Limb (tissue), 2 donors: ENCODE data around the gene LRRK1.

Source experiments
- DNase-seq, 2 donors: peaks; one replicate each; pipeline ENCODE4 v3.0.0-alpha.2; 2016; ENCODE audit errors: extremely low spot score in 2 of 2

LRRK1 gene

GRCh38 chr15:101004986-101005747 is 86.0 kb downstream of the LRRK1 start:
- DNase-seq = peak in 1 of 2 donors; percentile 11

GRCh38 chr15:101006931-101007691 is 88.0 kb downstream of the LRRK1 start:
- peak; percentile 84 to 86 for DNase-seq

DNA sequence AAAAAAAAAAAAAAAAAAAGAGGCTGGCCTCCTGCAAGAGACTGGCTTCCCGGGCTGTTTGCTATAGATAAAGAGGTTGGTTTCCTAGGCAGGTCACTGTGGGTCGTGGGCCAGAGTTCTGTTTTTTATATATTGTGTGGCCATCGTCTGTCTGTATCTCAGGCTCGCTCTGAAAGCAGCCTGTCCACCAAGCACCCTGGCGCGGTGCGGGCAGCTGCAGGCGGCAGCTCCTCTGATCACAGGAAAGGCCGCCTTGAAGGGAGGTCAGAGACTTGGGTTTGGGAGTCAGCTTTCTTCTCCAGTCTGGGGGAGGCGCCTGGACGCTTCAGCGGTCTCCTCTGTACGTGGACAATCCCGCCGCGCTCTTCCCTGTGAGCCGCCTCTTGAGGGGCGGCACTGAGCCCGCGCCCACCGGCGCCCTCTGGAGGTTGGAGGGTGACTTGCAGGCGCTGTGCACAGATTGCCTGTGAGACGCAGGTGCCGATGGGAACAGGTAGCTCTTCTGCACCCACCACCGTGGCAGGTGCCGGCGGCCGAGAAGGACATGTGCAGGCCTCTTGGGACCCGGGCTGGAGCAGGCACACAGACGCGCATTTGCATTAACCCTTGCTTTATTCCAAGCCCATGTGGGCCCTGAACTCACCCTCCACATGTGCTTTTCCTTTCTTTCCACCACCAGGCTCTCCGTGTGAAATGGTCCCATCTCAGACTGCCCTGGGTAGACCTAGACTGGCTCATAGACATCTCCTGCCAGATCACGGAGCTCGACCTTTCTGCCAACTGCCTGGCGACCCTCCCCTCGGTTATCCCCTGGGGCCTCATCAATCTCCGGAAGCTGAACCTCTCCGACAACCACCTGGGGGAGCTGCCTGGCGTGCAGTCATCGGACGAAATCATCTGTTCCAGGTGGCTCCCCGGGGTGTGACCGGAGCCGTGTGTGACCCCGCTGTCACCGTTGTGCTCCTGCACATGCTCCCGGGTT is 89.3 kb downstream of the LRRK1 start:
- DNase-seq = peak; percentile 78 to 88

DNA sequence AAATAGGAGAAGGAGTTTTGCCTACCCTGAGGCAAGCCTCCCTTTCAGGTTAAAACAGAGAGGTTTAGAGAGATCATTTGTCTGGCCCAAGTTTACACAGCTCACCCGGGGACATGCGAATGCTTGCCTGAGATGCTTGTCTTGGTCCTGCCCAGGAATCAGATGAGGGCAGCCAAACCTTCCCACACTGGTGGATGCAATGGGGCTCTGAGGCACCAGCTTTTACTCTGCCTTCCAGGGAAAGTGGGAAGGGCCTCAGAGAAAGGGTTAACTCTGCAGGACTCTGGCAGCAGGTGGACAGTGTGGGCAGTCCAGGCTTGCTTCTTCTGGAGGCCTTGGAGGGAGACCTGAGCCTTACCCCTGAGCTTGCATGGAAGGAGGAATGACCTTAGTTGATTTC is 90.0 kb downstream of the LRRK1 start:
- DNase-seq = no peak

DNA sequence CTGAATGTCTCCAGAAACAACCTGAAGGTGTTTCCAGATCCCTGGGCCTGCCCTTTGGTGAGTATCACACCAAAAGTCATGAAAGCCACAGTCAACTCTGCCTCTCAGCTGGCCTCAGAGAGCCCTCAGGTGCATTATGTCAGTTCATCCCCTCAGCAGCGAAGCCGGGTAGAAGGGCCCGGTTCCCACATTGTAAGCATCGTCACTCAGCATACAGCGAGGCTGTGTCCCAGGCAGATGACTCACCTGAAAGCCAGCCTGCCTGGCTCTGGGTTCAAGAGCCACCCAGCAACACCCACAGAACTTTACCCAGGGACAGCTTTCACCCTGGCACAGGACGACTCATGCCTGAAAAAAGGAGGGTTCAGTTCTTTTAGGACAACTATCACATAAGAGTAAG is 91.6 kb downstream of the LRRK1 start:
- no peak for DNase-seq

DNA sequence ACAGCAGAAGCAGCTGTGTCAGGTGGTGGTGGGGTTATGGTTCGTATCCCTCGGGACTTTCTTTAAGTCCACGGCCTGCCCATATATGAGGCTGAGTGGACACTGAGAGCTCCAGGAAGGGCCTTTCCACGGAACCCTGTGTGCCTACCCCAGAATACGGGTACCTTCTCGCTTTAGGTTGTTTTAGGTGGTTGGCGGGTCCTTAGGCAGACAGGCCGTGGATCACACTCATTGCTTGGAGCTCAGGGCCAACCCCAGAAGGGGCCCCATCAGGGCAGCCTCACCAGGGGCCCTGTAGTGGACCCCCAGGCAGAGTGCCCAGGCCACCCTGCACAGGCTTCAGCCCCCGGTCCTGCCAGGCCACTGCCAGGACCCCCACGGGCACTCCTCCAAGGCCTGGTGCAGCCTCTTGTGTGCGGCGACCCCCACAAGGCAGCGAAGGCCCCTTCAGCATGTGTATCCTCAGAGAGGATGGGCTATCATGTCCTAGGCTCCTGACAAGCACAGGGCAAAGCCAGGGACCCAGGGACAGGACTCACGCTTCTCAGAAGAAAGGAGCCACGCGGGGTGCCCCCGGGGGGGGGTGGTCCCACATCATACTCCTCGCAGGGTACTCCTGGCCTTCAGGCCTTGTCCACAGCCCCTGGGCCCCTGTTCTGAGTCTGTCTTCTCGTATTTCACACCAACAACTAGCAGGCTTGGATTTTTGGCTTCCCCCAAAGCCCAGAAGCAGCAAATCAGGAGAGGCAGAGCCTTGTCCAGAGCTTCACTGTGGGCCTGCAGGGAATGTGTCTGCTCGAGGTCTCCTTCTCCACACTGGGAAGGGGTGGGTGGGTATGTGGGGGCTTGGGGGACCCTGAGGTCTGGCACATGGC is 93.4 kb downstream of the LRRK1 start:
- peak in 1 of 2 donors; percentile 44 for DNase-seq

GRCh38 chr15:101013201-101013550 is 94.0 kb downstream of the LRRK1 start:
- no peak for DNase-seq

DNA sequence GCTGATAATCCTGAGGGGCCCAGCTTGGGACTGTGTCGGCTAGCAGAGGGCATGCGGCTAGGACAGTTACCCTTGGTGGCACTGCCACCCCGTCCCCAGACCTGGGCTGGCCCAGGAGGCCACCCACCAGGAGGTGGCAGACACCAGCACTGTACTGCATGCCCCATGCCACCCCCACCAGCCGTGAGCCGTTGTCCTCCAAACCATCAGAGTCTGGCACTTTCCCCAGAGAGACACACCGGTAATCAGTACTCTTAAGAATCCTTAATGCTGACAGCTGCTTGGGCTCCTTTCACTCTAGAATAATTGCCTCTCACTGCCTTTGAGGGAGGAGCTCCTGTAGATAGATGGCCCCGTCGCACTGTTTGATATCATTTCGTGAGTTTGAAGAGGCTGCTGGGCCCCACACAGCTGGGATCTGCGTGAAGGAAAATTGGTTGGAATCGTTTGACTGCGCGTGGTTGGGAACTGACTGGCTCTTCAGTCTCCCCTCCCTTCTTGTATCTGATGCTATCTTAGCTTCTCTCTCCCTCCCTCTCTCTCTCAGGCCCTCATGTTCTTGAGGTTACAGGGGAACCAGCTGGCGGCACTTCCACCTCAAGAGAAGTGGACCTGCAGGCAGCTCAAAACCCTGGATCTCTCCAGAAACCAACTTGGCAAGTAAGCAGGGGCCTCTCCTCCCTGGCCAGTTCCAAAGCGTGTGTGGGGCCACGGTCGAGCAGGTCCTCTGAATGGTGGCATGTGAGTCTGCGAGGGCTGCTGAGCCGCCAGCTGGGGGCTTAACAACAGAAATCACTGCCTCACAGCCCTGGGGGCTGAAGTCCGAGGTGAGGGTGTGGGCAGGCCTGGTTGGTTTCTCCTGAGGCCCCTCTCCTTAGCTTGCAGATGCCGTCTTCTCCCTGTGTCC is 94.9 kb downstream of the LRRK1 start:
- DNase-seq = peak in 1 of 2 donors; percentile 38

GRCh38 chr15:101014921-101015841 is 96.0 kb downstream of the LRRK1 start:
- peak; percentile 66 to 88 for DNase-seq

DNA sequence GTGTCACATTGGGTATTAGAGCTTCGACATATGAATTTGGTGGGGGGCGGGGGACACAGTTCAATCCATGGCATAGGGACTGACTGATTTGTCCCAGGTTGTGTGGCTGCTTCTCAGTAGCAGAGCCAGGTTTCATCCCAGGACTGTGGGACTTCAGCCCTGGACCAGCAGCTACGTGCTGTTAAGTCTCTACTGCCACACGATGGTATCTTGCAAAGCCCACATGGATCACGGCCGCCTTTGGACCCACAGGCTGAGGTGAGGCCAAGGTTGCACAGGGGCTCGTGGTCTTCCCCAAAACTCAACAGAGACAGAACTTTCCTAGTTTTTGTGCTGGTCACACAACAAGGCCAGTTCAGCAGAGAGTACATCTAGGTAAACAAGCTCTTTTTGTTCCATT is 97.4 kb downstream of the LRRK1 start:
- DNase-seq = peak in 1 of 2 donors; percentile 16

- peak in 1 of 2 donors; percentile 11 for DNase-seq
These were observed 98.1 kb downstream of the LRRK1 start for GRCh38 chr15:101017093-101017754.

DNA sequence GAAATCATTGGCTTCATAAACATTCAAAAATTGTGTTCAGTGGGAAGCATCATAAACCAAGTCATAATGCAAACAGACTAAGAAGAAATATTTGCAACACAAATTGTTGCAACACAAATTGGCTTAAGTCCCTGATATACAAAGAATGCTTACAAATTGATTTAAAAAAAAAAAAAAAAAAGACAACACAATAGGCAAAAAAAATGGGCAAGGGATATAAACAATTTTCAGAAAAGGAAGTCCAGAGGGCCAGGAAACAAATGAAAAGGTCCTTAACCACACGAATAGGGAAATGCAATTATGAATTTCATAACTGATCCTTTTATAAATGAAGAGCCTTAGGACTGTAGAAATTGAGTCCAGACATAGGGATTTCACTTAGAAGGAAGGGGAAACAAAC is 98.9 kb downstream of the LRRK1 start:
- no peak for DNase-seq

GRCh38 chr15:101018450-101018849 is 99.3 kb downstream of the LRRK1 start:
- peak in 1 of 2 donors; percentile 27 for DNase-seq

DNA sequence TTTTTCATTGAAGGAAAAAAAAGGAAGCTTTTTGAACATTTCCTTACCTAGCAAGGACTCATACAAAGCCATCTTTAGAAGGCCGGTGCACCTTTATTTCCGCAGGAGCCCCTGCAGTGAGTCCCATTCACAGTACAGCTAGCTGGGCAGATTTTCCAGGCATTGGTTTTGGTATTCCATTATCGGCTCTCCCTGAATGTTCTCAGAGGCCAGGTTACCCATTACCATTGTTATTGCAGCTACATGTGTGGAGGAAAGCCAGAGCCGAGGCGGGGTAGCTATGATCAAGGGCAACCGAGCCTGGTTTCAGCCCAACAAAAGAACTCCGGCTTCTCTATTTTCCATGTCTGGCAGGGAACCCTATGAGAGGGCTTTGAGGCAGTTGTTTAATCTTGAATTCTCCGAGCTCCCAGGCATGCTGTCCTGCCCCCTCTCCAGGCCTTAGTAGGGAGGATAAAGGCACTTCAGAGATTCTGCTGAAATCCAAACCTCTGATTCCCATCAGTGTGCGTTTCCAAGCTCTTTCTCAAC is 100.3 kb downstream of the LRRK1 start:
- peak in 1 of 2 donors; percentile 23 for DNase-seq

DNA sequence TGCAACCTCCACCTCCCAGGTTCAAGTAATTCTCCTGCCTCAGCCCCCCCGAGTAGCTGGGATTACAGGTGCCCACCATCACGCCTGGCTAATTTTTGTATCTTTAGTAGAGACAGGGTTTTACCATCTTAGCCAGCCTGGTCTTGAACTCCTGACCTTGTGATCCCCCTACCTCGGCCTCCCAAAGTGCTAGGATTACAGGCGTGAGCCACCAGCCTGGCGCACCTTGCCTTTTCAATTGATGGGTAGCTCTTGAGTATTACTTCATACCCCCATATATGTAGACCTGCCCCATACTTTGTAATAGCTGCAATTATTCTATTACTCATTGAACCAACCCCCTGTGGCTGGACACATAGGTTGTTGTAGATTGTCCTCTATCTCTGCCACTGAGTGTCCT is 101.3 kb downstream of the LRRK1 start:
- peak in 1 of 2 donors; percentile 11 for DNase-seq

DNA sequence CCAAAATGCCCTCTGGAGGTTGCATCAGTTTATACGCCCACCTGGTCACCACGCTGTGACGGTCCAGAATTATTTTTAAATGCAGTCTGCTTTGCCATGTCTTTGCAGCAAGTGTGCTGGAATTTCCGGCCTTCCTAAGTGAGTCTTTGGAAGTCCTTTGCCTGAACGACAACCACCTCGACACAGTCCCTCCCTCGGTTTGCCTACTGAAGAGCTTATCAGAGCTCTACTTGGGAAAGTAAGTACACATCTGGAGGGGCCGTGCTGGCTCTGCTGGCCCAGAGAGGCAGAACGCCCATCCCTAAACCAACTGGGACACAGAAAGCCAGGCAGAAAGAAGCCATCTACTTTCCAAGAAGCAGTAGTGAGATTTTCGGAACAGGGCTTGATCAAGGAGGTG is 101.8 kb downstream of the LRRK1 start:
- peak in 1 of 2 donors; percentile 14 for DNase-seq

GRCh38 chr15:101022306-101022705 is 103.1 kb downstream of the LRRK1 start:
- DNase-seq = peak in 1 of 2 donors; percentile 11

DNA sequence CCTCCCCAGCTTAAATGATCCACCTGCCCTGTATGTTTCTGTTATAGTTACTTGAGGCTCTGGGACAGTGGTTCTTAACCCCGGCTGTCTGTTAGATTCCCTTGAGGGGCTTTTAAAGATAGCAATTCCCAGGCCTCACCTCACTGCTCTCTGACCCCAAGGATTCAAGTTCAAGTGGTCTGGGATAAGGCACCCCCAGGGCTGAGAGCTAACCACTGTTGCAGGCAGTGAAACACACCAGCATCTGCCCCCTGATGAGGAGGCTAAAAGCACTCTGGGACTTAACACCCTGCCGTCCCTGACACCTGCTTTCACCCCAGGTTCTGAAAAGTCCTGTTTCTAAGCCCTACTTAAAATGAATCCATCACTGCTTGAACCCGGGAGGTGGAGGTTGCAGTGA is 103.7 kb downstream of the LRRK1 start:
- peak in 1 of 2 donors; percentile 8 for DNase-seq
